GM10266 (cell line): ENCODE results near the gene UQCRH.
"Not testable (repeated sequence)": the region's sequence is repeated elsewhere in the genome, so short reads cannot be mapped to it uniquely, and the experiment has no call there.

ENCODE experiments used
- DNase-seq: peaks from one replicate; pipeline ENCODE4 v3.0.0; 2012; ENCODE audit errors: extremely low spot score
- TF ChIP-seq, protein P1 (sequence below): IDR thresholded peaks from 2 replicates; pipeline ENCODE4 v1.5.1; 2012; ENCODE audit warnings: mild to moderate bottlenecking, low read depth; ENCODE audit not compliant: control insufficient read depth, insufficient read depth; ENCODE audit errors: missing control alignments

The UQCRH gene

DNA sequence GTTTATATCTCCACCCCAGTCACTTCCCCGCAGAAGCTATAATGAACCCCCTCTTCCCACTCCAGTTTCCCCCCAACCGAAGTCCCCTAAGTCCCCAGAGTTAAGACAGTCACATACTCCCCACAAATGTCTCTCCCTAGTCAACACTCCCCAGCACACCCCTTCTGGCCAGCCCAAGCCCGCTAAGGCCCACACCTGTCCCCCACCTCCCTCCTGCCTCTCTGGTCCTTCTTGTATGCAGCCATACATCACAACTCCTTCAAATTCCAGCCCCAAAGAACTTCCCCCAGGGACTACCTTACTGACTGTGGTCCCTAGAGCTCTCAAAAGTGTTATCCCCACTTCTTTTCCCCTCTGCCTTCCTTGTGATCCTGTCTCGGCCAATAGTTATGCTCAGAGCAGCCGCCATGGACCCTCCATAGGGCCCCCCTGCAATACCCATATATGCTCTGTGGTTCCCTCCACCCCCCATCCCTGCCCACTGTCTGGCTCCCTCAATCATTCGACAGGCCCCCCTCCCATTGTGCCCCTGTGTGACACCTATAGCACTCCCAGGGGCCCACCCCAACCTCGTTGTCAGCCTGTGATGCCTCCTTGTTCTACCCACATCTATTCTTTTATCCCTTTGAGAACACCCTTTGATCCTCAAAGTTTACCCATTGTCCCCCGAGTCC is 39.3 kb downstream of the UQCRH start:
- no peak for DNase-seq
- TF ChIP-seq, protein P1, sequence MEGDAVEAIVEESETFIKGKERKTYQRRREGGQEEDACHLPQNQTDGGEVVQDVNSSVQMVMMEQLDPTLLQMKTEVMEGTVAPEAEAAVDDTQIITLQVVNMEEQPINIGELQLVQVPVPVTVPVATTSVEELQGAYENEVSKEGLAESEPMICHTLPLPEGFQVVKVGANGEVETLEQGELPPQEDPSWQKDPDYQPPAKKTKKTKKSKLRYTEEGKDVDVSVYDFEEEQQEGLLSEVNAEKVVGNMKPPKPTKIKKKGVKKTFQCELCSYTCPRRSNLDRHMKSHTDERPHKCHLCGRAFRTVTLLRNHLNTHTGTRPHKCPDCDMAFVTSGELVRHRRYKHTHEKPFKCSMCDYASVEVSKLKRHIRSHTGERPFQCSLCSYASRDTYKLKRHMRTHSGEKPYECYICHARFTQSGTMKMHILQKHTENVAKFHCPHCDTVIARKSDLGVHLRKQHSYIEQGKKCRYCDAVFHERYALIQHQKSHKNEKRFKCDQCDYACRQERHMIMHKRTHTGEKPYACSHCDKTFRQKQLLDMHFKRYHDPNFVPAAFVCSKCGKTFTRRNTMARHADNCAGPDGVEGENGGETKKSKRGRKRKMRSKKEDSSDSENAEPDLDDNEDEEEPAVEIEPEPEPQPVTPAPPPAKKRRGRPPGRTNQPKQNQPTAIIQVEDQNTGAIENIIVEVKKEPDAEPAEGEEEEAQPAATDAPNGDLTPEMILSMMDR, result no peak

- no peak for DNase-seq
Measured at GRCh38 chr1:46343351-46343695, 39.8 kb downstream of the UQCRH start.

GRCh38 chr1:46343705-46344104 is 40.2 kb downstream of the UQCRH start:
- TF ChIP-seq, protein P1, result no peak
- DNase-seq, result no peak

More at GRCh38 chr1:46343351-46343695, 39.8 kb downstream of the UQCRH start:
- TF ChIP-seq, protein P1, result no peak

- no peak for DNase-seq
- TF ChIP-seq, protein P1, result no peak
Measured at GRCh38 chr1:46344481-46344880, 41.0 kb downstream of the UQCRH start.

DNA sequence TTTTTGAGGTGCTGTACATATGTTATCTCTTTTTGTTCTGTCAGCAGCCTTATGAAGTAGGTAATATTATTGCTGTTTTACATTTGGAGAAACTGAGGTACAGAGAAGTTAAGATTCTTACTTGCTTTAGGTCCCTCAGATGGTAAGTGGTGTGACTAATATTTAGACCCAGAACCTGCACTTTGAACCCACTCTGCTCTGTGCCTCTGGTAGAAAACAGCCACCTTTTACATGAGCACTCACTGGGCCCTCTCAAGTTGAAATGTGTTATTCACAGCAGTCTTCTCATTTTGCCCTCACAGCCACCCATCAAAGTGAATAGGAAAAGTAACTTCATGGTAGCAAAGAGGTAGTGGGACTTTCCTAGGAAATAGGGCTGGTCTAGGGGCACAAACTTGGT is 41.8 kb downstream of the UQCRH start:
- TF ChIP-seq, protein P1, result no peak
- no peak for DNase-seq

DNA sequence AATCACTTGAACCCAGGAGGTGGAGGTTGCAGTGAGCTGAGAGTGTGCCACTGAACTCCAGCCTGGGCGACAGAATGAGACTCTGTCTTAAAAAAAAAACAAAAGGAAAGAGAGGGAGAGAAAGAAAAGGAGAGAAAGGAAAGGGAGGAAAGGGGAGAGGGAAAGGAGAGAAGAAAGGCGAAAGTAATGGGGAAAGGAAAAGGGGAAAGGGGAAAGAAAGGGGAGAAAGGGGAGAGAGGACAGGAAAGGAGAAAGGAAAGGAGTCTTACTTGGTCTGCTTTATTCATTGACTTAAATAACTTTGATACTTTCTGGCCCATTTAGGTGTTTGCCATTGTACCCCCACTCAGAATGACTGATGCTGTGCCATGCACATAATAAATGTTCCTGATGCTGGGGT is 48.9 kb downstream of the UQCRH start:
- no peak for DNase-seq

DNA sequence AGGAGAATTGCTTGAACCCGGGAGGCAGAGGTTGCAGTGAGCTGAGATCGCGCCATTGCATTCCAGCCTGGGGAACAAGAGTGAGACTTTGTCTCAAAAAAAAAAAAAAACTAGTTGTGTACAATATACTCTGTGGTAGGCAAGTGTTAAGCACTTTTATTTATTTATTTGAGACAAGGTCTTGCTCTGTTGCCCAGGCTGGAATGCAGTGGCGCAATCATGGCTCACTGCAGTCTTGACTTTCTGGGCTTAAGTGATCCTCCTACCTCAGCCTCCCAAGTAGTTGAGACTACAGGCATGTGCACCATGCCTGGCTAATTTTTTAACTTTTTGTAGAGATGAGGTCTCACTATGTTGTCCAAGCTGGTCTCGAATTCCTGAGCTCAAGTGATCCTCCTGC is 52.4 kb downstream of the UQCRH start:
- DNase-seq, result not testable (repeated sequence)

More for the DNA sequence above, 48.9 kb downstream of the UQCRH start:
- TF ChIP-seq, protein P1, result no peak

- DNase-seq, result no peak
- TF ChIP-seq, protein P1, result no peak
Measured at GRCh38 chr1:46362158-46362557, 58.7 kb downstream of the UQCRH start.
